IMR-90 (cell line): ENCODE measurements around the gene RAP1GAP. TPM values are rescaled to one million over a fixed set of nuclear protein-coding genes. Genes with fewer than 3 reads are reported as not detected.

ENCODE experiments used
- ATAC-seq: fragments of 200-7000 bp; cut with Tn5 transposase; 2 replicates; pipeline ENCODE4 v1.9.1; 2020; ENCODE audit warnings: low read depth, mild to moderate bottlenecking, moderate library complexity
- BruUV-seq: library from RNA; stranded (reverse); fragments of 400-500 nt; replicated peaks from 2 replicates; lab custom pipeline; 2021; lab: Mats Ljungman, UMichigan
- CTCF ChIA-PET: fragments of 300-600 bp; formaldehyde crosslinking; extraction: SDS; loops from one replicate; lab custom pipeline; 2021; ENCODE audit warnings: antibody characterized with exemption; lab: Yijun Ruan, JAX
- POLR2A ChIA-PET: fragments of 300-600 bp; sonication (Branson Sonifier 250); formaldehyde crosslinking; loops from one replicate; lab custom pipeline; 2022; ENCODE audit warnings: antibody characterized with exemption; ENCODE audit not compliant: unreplicated experiment; lab: Charles Lee
- DNase-seq: peaks from one replicate; pipeline ENCODE4 v3.0.0; 2013
- H2AFZ ChIP-seq: replicated peaks from 2 replicates; pipeline ENCODE3; 2013; ENCODE audit warnings: low read length, mild to moderate bottlenecking; ENCODE audit not compliant: poor library complexity
- H2AK5ac ChIP-seq: 2 replicates; pipeline ENCODE4 v1.6.1; 2013; ENCODE audit warnings: low read depth, low read length, inconsistent platforms
- H2AK9ac ChIP-seq: replicated peaks from 2 replicates; pipeline ENCODE3; 2013; ENCODE audit warnings: mild to moderate bottlenecking, low read depth, low read length, moderate library complexity; ENCODE audit not compliant: poor library complexity
- H2BK120ac ChIP-seq: 2 replicates; pipeline ENCODE4 v1.6.1; 2013; ENCODE audit warnings: low read depth, low read length, inconsistent platforms
- H2BK15ac ChIP-seq: 3 replicates; pipeline ENCODE4 v1.6.1; 2013; ENCODE audit warnings: low read depth, low read length, inconsistent platforms
- H2BK20ac ChIP-seq: 2 replicates; pipeline ENCODE4 v1.6.1; 2013; ENCODE audit warnings: low read depth, mild to moderate bottlenecking, inconsistent platforms, low read length, moderate library complexity
- H2BK5ac ChIP-seq: 2 replicates; pipeline ENCODE4 v1.6.1; 2013; ENCODE audit warnings: mild to moderate bottlenecking, low read depth, low read length, inconsistent platforms; ENCODE audit not compliant: poor library complexity, severe bottlenecking
- H3K14ac ChIP-seq: replicated peaks from 2 replicates; pipeline ENCODE4 v1.6.1; 2013; ENCODE audit warnings: low read depth, low read length, inconsistent platforms
- H3K18ac ChIP-seq: 2 replicates; pipeline ENCODE4 v1.6.1; 2013; ENCODE audit warnings: low read depth, low read length, control low read depth
- H3K23ac ChIP-seq: 2 replicates; pipeline ENCODE4 v1.6.1; 2013; ENCODE audit warnings: low read depth, low read length, inconsistent platforms
- H3K27ac ChIP-seq: 2 replicates; pipeline ENCODE4 v1.5.1; 2013; ENCODE audit warnings: mild to moderate bottlenecking, control low read depth, low read length; ENCODE audit not compliant: insufficient read depth
- H3K27me3 ChIP-seq: 2 replicates; pipeline ENCODE4 v1.6.1; 2013; ENCODE audit warnings: low read length; ENCODE audit not compliant: control insufficient read depth, insufficient read depth
- H3K36me3 ChIP-seq: 2 replicates; pipeline ENCODE4 v1.6.1; 2013; ENCODE audit warnings: low read length, mixed read lengths; ENCODE audit not compliant: control insufficient read depth, insufficient read depth
- H3K4ac ChIP-seq: 2 replicates; pipeline ENCODE4 v1.6.1; 2013; ENCODE audit warnings: low read depth, low read length, inconsistent platforms
- H3K4me1 ChIP-seq: 2 replicates; pipeline ENCODE4 v1.6.1; 2013; ENCODE audit warnings: low read length, mixed read lengths; ENCODE audit not compliant: control insufficient read depth, insufficient read depth
- H3K4me2 ChIP-seq: 2 replicates; pipeline ENCODE4 v1.6.1; 2013; ENCODE audit warnings: low read depth, mild to moderate bottlenecking, control low read depth, low read length, moderate library complexity
- H3K4me3 ChIP-seq: 2 replicates; pipeline ENCODE4 v1.5.1; 2013; ENCODE audit warnings: low read depth, mild to moderate bottlenecking, control low read depth, low read length, moderate library complexity; ENCODE audit not compliant: insufficient read depth
- H3K56ac ChIP-seq: 2 replicates; pipeline ENCODE4 v1.6.1; 2013; ENCODE audit warnings: low read length, inconsistent platforms; ENCODE audit not compliant: insufficient read depth; ENCODE audit errors: extremely low read depth
- H3K79me1 ChIP-seq, 2 experiments: 2 replicates each; pipeline ENCODE4 v1.6.1; 2013; ENCODE audit warnings: low read length in 2 of 2, inconsistent platforms in 1 of 2, low read depth in 1 of 2
- H3K9ac ChIP-seq: 2 replicates; pipeline ENCODE4 v1.6.1; 2013; ENCODE audit warnings: low read depth, low read length, control low read depth
- H3K9me1 ChIP-seq: 2 replicates; pipeline ENCODE4 v1.6.1; 2013; ENCODE audit warnings: low read length, inconsistent platforms; ENCODE audit not compliant: insufficient read depth
- H3K9me3 ChIP-seq: 2 replicates; pipeline ENCODE4 v1.6.1; 2013; ENCODE audit warnings: low read length; ENCODE audit not compliant: control insufficient read depth, insufficient read depth
- H4K20me1 ChIP-seq: 2 replicates; pipeline ENCODE4 v1.6.1; 2013; ENCODE audit warnings: low read length, inconsistent platforms; ENCODE audit not compliant: insufficient read depth
- H4K5ac ChIP-seq: 2 replicates; pipeline ENCODE4 v1.6.1; 2013; ENCODE audit warnings: mild to moderate bottlenecking, low read depth, low read length, control low read depth
- H4K8ac ChIP-seq, 2 experiments: 2 replicates each; pipeline ENCODE4 v1.6.1; 2013; ENCODE audit warnings: low read depth in 2 of 2, low read length in 2 of 2, control low read depth in 1 of 2, inconsistent platforms in 1 of 2
- H4K91ac ChIP-seq: 2 replicates; pipeline ENCODE4 v1.6.1; 2013; ENCODE audit warnings: low read depth, low read length, inconsistent platforms; ENCODE audit not compliant: insufficient read depth
- CEBPB ChIP-seq: IDR thresholded peaks from 2 replicates; pipeline ENCODE4 v1.6.1; 2012; ENCODE audit warnings: low read depth, low read length, improper control_type of control experiment
- CHD1 ChIP-seq: IDR thresholded peaks from 2 replicates; pipeline ENCODE4 v1.6.1; 2012; ENCODE audit warnings: low read depth, low read length, improper control_type of control experiment
- CTCF ChIP-seq: conservative IDR thresholded peaks from 2 replicates; pipeline ENCODE4 v1.5.1; 2012; ENCODE audit warnings: mild to moderate bottlenecking, low read depth, low read length, improper control_type of control experiment
- ELK1 ChIP-seq: fragments of 150-350 bp; IDR thresholded peaks from 2 replicates; pipeline ENCODE4 v1.6.1; 2016; ENCODE audit warnings: low read depth, mild to moderate bottlenecking, low read length, moderate library complexity, borderline replicate concordance
- FOS ChIP-seq: fragments of 150-350 bp; IDR thresholded peaks from 2 replicates; pipeline ENCODE4 v1.6.1; 2016; ENCODE audit warnings: low read depth, low read length
- MAFK ChIP-seq: IDR thresholded peaks from 2 replicates; pipeline ENCODE4 v1.6.1; 2012; ENCODE audit warnings: low read depth, low read length, improper control_type of control experiment
- MAZ ChIP-seq: IDR thresholded peaks from 2 replicates; pipeline ENCODE4 v1.6.1; 2012; ENCODE audit warnings: low read depth, mild to moderate bottlenecking, low read length, improper control_type of control experiment, moderate library complexity, borderline replicate concordance
- RAD21 ChIP-seq: IDR thresholded peaks from 2 replicates; pipeline ENCODE4 v1.6.1; 2012; ENCODE audit warnings: low read length, improper control_type of control experiment
- SMC3 ChIP-seq: fragments of 150-350 bp; IDR thresholded peaks from 2 replicates; pipeline ENCODE4 v1.6.1; 2016; ENCODE audit warnings: low read depth, mild to moderate bottlenecking, antibody characterized with exemption, low read length, moderate library complexity
- USF2 ChIP-seq: fragments of 150-350 bp; IDR thresholded peaks from 2 replicates; pipeline ENCODE4 v1.6.1; 2017; ENCODE audit warnings: mild to moderate bottlenecking, antibody characterized with exemption, low read length, low read depth
- WGBS, 2 experiments: methylation state at CpG; one replicate each; pipeline versions ENCODE4 v1.1.5 to v1.1.7; 2013; ENCODE audit warnings: missing lambda C conversion rate in 2 of 2; ENCODE audit not compliant: insufficient read length in 1 of 2; ENCODE audit errors: extremely low coverage in 2 of 2; 5-methylcytosine and 5-hydroxymethylcytosine counted together
- dilution Hi-C: fragments of 300-500 bp; cut with HindIII; formaldehyde crosslinking; loops from one replicate; pipeline ENCODE4 v1.14.3; 2018; ENCODE audit warnings: low sequenced_read_pairs; ENCODE audit not compliant: unreplicated experiment
- in situ Hi-C: fragments of 300-500 bp; cut with MboI; formaldehyde crosslinking; loops from 3 replicates; pipeline ENCODE4 v1.14.3; 2019; ENCODE audit warnings: low sequenced_read_pairs, inconsistent platforms, mixed read lengths
- intact Hi-C: fragments of 100-400 bp; cut with micrococcal nuclease; formaldehyde crosslinking; loops from 2 replicates; pipeline ENCODE4 v1.10.0; 2022
- polyA plus RNA-seq, 3 experiments: library from polyadenylated mRNA; depleted of rRNA; stranded (reverse); fragments of >200 nt; gene quantifications; 2 replicates each; pipeline ENCODE4 v1.2.3, GENCODE V29; 2012; ENCODE audit warnings: low replicate concordance in 1 of 3
- total RNA-seq: library from RNA; depleted of rRNA; stranded (reverse); fragments of >200 nt; gene quantifications from 2 replicates; pipeline ENCODE4 v1.2.3, GENCODE V29; 2012

The RAP1GAP gene
- total and polyA plus RNA-seq, 2 of the 4 experiments (the other 2 are of a cell fraction), result under 0.01 to 0.10 TPM

GRCh38 chr1:21628798-21629393 lies 40.3 kb downstream of the RAP1GAP start:
- Histone ChIP-seq H3K4me2 (no peak overlapping the region), H2BK5ac (no peak overlapping the region), H4K5ac (no peak overlapping the region), H3K27ac (no peak overlapping the region), H3K4me1 (peaks cover 3% of the 10 kb centered on the region; the same call in 1 of the 2 replicates), H3K14ac (no peak overlapping the region), H3K4me3 (no peak overlapping the region), H3K36me3 (no peaks in the 10 kb centered on the region), H3K23ac (no peak overlapping the region), H2BK15ac (no peak overlapping the region), H3K18ac (no peak overlapping the region), H2AK5ac (no peak overlapping the region), H2BK120ac (no peak overlapping the region), H3K4ac (no peak overlapping the region), H2AFZ (no peak overlapping the region), H3K27me3 (peaks cover 66% of the 10 kb centered on the region), H2AK9ac (no peak overlapping the region), H3K79me1 (no peaks in the 10 kb centered on the region), H4K8ac (no peak overlapping the region), H3K9ac (no peak overlapping the region), H2BK20ac (no peak overlapping the region), H4K91ac (no peak overlapping the region), H3K56ac (no peak overlapping the region), H3K9me3 (no peaks in the 10 kb centered on the region), H3K9me1 (no peaks in the 10 kb centered on the region), H4K20me1 (no peaks in the 10 kb centered on the region; the same call in 1 of the 2 replicates)
- intact Hi-C loops (no loop called here), dilution Hi-C loops (no loop called here), in situ Hi-C loops (no loop called here)
- DNase-seq (no peak), ATAC-seq (no peak)
- TF ChIP-seq USF2 (no peak), MAFK (no peak), ELK1 (no peak), RAD21 (no peak), MAZ (no peak), CTCF (no peak), CEBPB (no peak), FOS (no peak), CHD1 (no peak), SMC3 (no peak)
- no CpG with 5 or more reads among the region's 7 CpGs for WGBS, 2 experiments
- no TSS peak for BruUV-seq
- ChIA-PET CTCF (no interaction called here), POLR2A (no interaction called here)
